ENCODE measurements around the gene MRPL32. TPM values are rescaled to one million over a fixed set of nuclear protein-coding genes. Genes with fewer than 3 reads are reported as not detected.

Gene MRPL32
- total and polyA plus RNA-seq, 2 of the 13 experiments (the other 11 are each of a cell fraction or from before 2014, with no cell fraction given), result 39.0 to 81.2 TPM

DNA sequence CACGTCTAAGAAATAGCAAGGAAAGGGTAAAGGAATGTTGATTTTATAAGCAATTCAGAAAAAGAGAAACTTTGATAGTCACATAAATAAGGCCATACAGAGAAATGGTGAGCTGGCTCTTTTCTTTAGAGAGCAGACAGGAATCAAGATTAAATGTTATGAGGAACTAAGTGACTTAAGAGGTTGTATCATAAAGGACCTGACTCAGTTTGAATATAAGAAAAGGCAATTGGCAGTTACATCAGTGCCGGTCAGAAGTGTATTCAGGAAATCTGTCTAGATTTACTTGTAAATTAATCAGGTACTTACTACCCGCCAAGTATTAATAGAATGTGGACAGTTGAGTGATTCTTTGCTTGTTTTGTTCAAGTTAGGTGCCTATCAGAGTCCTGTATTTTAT is 2.1 kb downstream of the MRPL32 start:
- no peak for ATAC-seq
- Histone ChIP-seq H3K79me2 (ENCODE audit: insufficient read depth, low read length) (peaks cover 48% of the 10 kb centered on the region), H3K27me3 (ENCODE audit: control insufficient read depth in 1 of 2, insufficient read depth in 2 of 2, low read length in 2 of 2) (no peaks in the 10 kb centered on the region; a peak in 1 of 5 replicates), H3K27ac (ENCODE audit: extremely low read length, insufficient read depth, low read length) (no peak overlapping the region), H4K20me1 (ENCODE audit: insufficient read depth, low read length) (peaks cover 10% of the 10 kb centered on the region), H3K36me3 (replicated peaks in 1 of 2; ENCODE audit: control insufficient read depth in 1 of 2, insufficient read depth in 2 of 2, low read length in 2 of 2) (peaks cover 5 to 32% of the 10 kb centered on the region in 2 experiments), H3K9ac (ENCODE audit: insufficient read depth, low read depth, low read length) (no peak overlapping the region), H2AFZ (ENCODE audit: low read length) (no peak overlapping the region), H3K4me2 (ENCODE audit: low read depth, low read length) (no peak overlapping the region; the same call in 1 of the 2 replicates), H3K9me3 (ENCODE audit: low read length) (no peaks in the 10 kb centered on the region), H3K4me3 (replicated peaks in 1 of 3; ENCODE audit: insufficient read depth in 1 of 3, low read depth in 2 of 3, low read length in 3 of 3) (no peak overlapping the region; a peak in 1 of 6 replicates), H3K4me1 (ENCODE audit: insufficient read depth, low read length) (peaks cover 35% of the 10 kb centered on the region)
- in situ Hi-C loops (cut with HindIII; ENCODE audit: extremely low pct_ligation_motif_present, low pct_unique_long_range_greater_than_20kb), result no loop called here
- POLR2A ChIA-PET, result no interaction called here
- no peak for FAIRE-seq
- DNase-seq (ENCODE audit: low spot score), result no peak
- TF ChIP-seq ZNF468 (CRISPR knock-in tag; IDR thresholded peaks at IDR 0.05) (no peak), MIER2 (CRISPR knock-in tag; IDR thresholded peaks at IDR 0.05) (no peak), ZNF354B (CRISPR knock-in tag; IDR thresholded peaks at IDR 0.05) (no peak), NR2F6 (IDR thresholded peaks at IDR 0.05) (no peak), NR2F6 (CRISPR knock-in tag; IDR thresholded peaks at IDR 0.05) (no peak), NFRKB (IDR thresholded peaks at IDR 0.05) (no peak), NCOA1 (CRISPR knock-in tag; IDR thresholded peaks at IDR 0.05) (no peak), ZMAT3 (CRISPR knock-in tag; conservative IDR thresholded peaks at IDR 0.05) (no peak), RBM22 (optimal IDR thresholded peaks at IDR 0.05; ENCODE audit: low read length) (no peak)
- TF ChIP-seq, protein P1, sequence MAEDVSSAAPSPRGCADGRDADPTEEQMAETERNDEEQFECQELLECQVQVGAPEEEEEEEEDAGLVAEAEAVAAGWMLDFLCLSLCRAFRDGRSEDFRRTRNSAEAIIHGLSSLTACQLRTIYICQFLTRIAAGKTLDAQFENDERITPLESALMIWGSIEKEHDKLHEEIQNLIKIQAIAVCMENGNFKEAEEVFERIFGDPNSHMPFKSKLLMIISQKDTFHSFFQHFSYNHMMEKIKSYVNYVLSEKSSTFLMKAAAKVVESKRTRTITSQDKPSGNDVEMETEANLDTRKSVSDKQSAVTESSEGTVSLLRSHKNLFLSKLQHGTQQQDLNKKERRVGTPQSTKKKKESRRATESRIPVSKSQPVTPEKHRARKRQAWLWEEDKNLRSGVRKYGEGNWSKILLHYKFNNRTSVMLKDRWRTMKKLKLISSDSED (CRISPR knock-in tag; IDR thresholded peaks at IDR 0.05), result no peak
- TF ChIP-seq, protein P2, sequence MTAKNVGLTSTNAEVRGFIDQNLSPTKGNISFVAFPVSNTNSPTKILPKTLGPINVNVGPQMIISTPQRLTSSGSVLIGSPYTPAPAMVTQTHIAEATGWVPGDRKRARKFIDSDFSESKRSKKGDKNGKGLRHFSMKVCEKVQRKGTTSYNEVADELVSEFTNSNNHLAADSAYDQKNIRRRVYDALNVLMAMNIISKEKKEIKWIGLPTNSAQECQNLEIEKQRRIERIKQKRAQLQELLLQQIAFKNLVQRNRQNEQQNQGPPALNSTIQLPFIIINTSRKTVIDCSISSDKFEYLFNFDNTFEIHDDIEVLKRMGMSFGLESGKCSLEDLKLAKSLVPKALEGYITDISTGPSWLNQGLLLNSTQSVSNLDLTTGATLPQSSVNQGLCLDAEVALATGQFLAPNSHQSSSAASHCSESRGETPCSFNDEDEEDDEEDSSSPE (CRISPR knock-in tag; IDR thresholded peaks at IDR 0.05), result no peak
- TF ChIP-seq, protein P3, sequence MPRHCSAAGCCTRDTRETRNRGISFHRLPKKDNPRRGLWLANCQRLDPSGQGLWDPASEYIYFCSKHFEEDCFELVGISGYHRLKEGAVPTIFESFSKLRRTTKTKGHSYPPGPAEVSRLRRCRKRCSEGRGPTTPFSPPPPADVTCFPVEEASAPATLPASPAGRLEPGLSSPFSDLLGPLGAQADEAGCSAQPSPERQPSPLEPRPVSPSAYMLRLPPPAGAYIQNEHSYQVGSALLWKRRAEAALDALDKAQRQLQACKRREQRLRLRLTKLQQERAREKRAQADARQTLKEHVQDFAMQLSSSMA (CRISPR knock-in tag; IDR thresholded peaks at IDR 0.05), result no peak
- intact Hi-C loops (cut with micrococcal nuclease; ENCODE audit: unreplicated experiment), result no loop called here
- WGBS (ENCODE audit: low lambda C conversion rate), result 93% methylated on average over 3 of the region's 3 CpGs
- BruUV-seq (replicated peaks), result no TSS peak
- CTCF ChIA-PET (ENCODE audit: low intra/inter-chr PET ratio, low total read pairs), result no interaction called here
